Measurements from ENCODE around the gene MTUS2.
"Not testable (repeated sequence)": the region's sequence is repeated elsewhere in the genome, so short reads cannot be mapped to it uniquely, and the experiment has no call there.

The MTUS2 gene

DNA sequence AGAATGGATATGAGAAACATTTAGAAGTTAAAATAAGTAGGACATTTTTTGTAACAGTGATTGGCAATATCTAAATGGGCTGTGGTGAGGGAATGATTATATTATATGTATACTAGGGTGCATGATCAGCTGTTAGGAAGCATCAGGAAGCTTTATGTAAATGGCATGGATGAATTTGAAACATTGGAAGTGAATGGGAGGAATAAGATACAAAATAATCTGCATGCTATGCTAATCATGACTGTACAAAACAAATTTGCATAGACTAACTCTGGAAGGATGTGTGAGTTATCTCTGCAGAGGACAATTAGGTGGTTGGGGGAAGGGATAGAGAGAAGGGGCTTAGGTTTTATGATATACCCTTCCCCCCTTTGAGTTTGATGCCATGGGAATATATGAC is 156.5 kb downstream of the MTUS2 start:
- CTCF ChIA-PET = interaction anchor here (1.3 kb wide), 1 partner anchor 8 kb away, joined by 4 read pairs; no protein-coding TSS in a partner anchor
- TF ChIP-seq, protein P1, sequence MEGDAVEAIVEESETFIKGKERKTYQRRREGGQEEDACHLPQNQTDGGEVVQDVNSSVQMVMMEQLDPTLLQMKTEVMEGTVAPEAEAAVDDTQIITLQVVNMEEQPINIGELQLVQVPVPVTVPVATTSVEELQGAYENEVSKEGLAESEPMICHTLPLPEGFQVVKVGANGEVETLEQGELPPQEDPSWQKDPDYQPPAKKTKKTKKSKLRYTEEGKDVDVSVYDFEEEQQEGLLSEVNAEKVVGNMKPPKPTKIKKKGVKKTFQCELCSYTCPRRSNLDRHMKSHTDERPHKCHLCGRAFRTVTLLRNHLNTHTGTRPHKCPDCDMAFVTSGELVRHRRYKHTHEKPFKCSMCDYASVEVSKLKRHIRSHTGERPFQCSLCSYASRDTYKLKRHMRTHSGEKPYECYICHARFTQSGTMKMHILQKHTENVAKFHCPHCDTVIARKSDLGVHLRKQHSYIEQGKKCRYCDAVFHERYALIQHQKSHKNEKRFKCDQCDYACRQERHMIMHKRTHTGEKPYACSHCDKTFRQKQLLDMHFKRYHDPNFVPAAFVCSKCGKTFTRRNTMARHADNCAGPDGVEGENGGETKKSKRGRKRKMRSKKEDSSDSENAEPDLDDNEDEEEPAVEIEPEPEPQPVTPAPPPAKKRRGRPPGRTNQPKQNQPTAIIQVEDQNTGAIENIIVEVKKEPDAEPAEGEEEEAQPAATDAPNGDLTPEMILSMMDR (IDR thresholded peaks at IDR 0.05; ENCODE audit: control extremely low read depth, extremely low read depth, low read depth, missing control alignments) = no peak
- POLR2A ChIA-PET = no interaction called here
- no peak for DNase-seq (ENCODE audit: extremely low spot score)

DNA sequence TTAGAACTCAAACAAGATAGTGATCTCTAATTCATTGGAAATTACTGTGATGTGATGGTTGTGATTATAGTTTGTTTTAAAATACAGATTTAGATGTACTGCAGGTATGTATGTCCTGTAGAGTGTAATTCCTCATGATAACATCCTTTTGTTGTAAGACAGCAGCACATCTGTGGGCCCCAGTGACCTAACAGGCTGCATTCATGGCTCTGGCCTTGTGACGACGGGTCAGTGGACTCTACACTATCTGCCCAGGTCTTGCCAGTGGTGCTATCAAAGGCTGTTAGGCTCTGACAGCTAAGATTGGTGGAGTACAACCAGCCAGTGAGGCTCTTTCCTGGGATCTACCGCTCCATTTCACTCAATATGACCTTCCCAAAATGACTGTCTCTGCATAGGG is 158.4 kb downstream of the MTUS2 start:
- TF ChIP-seq, protein P1 (IDR thresholded peaks at IDR 0.05; ENCODE audit: control extremely low read depth, extremely low read depth, low read depth, missing control alignments) = no peak

DNA sequence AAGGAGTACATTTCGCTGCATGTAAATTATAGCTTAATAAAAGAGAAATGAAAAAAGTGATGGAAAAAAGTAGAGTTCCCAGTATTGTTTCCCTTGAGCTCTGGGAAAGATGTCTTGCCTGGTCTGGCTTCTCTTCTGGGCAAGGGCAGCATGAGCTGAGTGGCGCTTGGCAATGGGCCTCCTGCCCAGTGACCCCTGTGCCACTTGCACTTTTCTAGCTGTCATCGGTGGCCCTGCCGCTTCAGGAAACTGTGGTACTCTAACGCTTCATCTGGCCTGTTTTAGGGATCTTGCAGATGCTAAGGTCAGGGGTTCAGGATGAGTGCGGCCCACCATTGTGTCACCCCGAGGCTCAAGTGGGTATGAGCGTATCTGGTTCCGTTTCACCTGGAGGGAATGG is 161.4 kb downstream of the MTUS2 start:
- POLR2A ChIA-PET = no interaction called here
- TF ChIP-seq, protein P1 (IDR thresholded peaks at IDR 0.05; ENCODE audit: control extremely low read depth, extremely low read depth, low read depth, missing control alignments) = no peak
- no peak for DNase-seq (ENCODE audit: extremely low spot score)
- CTCF ChIA-PET = no interaction called here

More for the DNA sequence above, 158.4 kb downstream of the MTUS2 start:
- no peak for DNase-seq (ENCODE audit: extremely low spot score)
- CTCF ChIA-PET = no interaction called here
- POLR2A ChIA-PET = no interaction called here

DNA sequence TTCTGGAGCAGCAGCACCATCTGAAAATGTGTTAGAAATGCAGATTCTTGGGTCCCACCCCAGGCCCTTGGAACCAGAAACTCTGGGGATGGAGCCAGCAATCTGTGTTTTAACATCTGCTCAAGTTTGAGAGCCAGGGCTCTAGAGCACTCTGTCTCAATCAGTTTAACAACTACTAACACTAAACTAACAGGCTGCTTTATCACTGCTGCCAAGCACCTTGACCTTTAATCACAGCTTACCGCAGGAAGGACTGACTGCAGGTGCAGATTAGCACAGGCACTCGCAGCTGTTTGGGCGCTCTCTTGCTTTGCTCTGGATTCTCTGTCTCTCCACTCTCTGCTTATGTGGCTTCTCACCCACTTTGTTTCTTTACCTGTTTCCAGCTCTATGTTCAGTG is 163.5 kb downstream of the MTUS2 start:
- CTCF ChIA-PET = interaction anchor here (1.3 to 1.4 kb wide), 2 partner anchors 8 to 12 kb away, joined by 3 to 4 read pairs; no protein-coding TSS in a partner anchor
- DNase-seq (ENCODE audit: extremely low spot score) = no peak
- POLR2A ChIA-PET = no interaction called here
- TF ChIP-seq, protein P1 (IDR thresholded peaks at IDR 0.05; ENCODE audit: control extremely low read depth, extremely low read depth, low read depth, missing control alignments) = no peak

DNA sequence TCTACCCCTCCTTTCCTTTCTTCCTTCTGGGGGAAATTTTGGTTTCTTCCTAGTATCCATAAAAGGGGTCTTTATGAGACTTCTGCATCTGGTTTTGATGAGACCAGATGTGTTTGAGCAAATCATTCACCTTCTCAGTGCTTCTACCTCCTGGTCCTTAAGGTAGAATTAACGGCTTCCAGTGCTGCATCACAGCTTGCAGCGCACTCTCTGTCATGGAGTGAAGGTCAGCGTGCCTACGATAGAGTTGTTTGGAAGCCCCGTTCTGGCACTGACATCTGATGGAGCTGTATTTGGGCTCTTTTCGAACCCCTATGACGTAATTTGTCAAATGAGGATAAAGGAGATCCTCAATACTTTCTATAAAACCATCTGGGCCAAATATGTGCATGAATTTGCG is 164.2 kb downstream of the MTUS2 start:
- ChIA-PET POLR2A (no interaction called here), CTCF (interaction anchor here (1.3 to 2.5 kb wide), 3 partner anchors 8 to 12 kb away, joined by 3 to 7 read pairs (median 4); no protein-coding TSS in a partner anchor)
- TF ChIP-seq, protein P1 (IDR thresholded peaks at IDR 0.05; ENCODE audit: control extremely low read depth, extremely low read depth, low read depth, missing control alignments) = no peak
- DNase-seq (ENCODE audit: extremely low spot score) = no peak

DNA sequence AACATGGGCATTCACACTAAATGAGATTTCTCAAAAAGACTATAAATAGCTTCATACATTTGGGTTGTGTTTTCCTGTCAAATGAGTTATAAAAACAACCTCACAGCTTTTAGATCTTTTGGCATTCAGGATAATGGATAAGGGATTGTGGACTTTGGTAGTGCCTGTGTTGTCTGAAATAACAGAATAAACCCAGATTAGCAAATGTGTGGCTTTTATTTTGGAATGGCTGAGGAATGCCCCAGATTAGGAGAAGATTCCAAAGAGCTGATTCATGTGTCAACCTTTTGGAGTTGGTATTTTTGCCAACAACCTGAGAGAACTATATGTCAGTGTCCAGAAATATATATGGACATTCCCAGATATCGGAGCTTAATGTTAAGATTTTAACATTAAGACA is 164.7 kb downstream of the MTUS2 start:
- no peak for DNase-seq (ENCODE audit: extremely low spot score)
- POLR2A ChIA-PET = no interaction called here
- CTCF ChIA-PET = interaction anchor here (1.3 to 2.5 kb wide), 3 partner anchors 9 to 13 kb away, joined by 3 to 7 read pairs (median 4); no protein-coding TSS in a partner anchor
- TF ChIP-seq, protein P1 (IDR thresholded peaks at IDR 0.05; ENCODE audit: control extremely low read depth, extremely low read depth, low read depth, missing control alignments) = no peak

DNA sequence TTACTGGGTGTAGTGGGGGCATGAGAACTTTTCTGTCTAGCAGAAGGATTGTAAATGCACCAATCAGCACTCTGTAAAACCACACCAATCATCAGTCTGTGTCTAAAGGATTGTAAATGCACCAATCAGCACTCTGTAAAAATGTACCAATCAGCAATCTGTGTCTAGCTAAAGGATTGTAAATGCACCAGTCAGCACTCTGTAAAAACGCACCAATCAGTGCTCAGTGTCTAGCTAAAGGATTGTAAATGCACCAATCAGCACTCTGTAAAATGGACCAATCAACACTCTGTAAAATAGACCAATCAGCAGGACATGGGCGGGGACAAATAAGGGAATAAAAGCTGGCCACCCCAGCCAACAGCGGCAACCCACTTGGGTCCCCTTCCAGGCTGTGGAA is 170.2 kb downstream of the MTUS2 start:
- POLR2A ChIA-PET; DNase-seq (ENCODE audit: extremely low spot score): not testable (repeated sequence)
- CTCF ChIA-PET = interaction anchor here (1.6 kb wide), 1 partner anchor 65 kb away, joined by 3 read pairs; no protein-coding TSS in a partner anchor

All from GM10248 (cell line).